Neural cell (in vitro differentiated cells): Measurements from ENCODE around the gene TTC23. TPM values are rescaled to one million over a fixed set of nuclear protein-coding genes. Genes with fewer than 3 reads are reported as not detected.

Experiments used
- H2AFZ ChIP-seq: fragments of 200-600, 300-800 bp; sonication (generic), shearing (Covaris generic); 2 replicates; pipeline ENCODE4 v1.6.0; 2014; ENCODE audit warnings: low read depth, mild to moderate bottlenecking, antibody characterized with exemption, low read length, moderate library complexity
- H3F3A ChIP-seq: fragments of 200-600 bp; shearing (Covaris generic); 2 replicates; pipeline ENCODE4 v1.6.1; 2016; ENCODE audit warnings: mild to moderate bottlenecking, moderate library complexity, mixed read lengths, antibody characterized with exemption, low read length; ENCODE audit not compliant: insufficient read depth, poor library complexity, severe bottlenecking
- H3K27ac ChIP-seq: fragments of 200-600, 300-800 bp; sonication (generic), shearing (Covaris generic); 2 replicates; pipeline ENCODE4 v1.5.1; 2014; ENCODE audit warnings: mild to moderate bottlenecking, low read length, moderate library complexity
- H3K27me3 ChIP-seq: fragments of 300-800, 200-600 bp; sonication (generic), shearing (Covaris generic); 2 replicates; pipeline ENCODE4 v1.6.0; 2014; ENCODE audit warnings: mild to moderate bottlenecking, low read depth, low read length, moderate library complexity; ENCODE audit not compliant: insufficient read depth
- H3K36me3 ChIP-seq: fragments of 300-800, 200-600 bp; sonication (generic), shearing (Covaris generic); 2 replicates; pipeline ENCODE4 v1.5.1; 2014; ENCODE audit warnings: mild to moderate bottlenecking, antibody characterized with exemption, low read length, moderate library complexity; ENCODE audit not compliant: insufficient read depth
- H3K4me2 ChIP-seq: fragments of 300-800, 200-600 bp; sonication (generic), shearing (Covaris generic); 2 replicates; pipeline ENCODE4 v1.6.0; 2014; ENCODE audit warnings: mild to moderate bottlenecking, low read length
- H3K4me3 ChIP-seq: fragments of 300-800, 200-600 bp; sonication (generic), shearing (Covaris generic); 2 replicates; pipeline ENCODE4 v1.5.1; 2014; ENCODE audit warnings: mild to moderate bottlenecking, low read length, moderate library complexity
- H3K79me2 ChIP-seq: fragments of 200-600 bp; shearing (Covaris generic); replicated peaks from 2 replicates; pipeline ENCODE4 v1.6.0; 2014; ENCODE audit warnings: mild to moderate bottlenecking, low read length, moderate library complexity; ENCODE audit not compliant: insufficient read depth
- H3K9ac ChIP-seq: fragments of 300-800, 200-600 bp; sonication (generic), shearing (Covaris generic); 2 replicates; pipeline ENCODE4 v1.6.1; 2016; ENCODE audit warnings: mild to moderate bottlenecking, low read length, mixed read lengths
- H3K9me2 ChIP-seq: fragments of 200-600 bp; shearing (Covaris generic); 2 replicates; pipeline ENCODE4 v1.6.1; 2016; ENCODE audit warnings: mild to moderate bottlenecking, low read length, mixed read lengths; ENCODE audit not compliant: insufficient read depth
- H3K9me3 ChIP-seq: fragments of 200-600, 300-800 bp; sonication (generic), shearing (Covaris generic); 2 replicates; pipeline ENCODE4 v1.6.1; 2016; ENCODE audit warnings: mild to moderate bottlenecking, mixed run types, low read length, moderate library complexity, mixed read lengths
- H4K20me1 ChIP-seq: fragments of 200-600 bp; shearing (Covaris generic); 2 replicates; pipeline ENCODE4 v1.6.1; 2016; ENCODE audit warnings: mild to moderate bottlenecking, mixed run types; ENCODE audit not compliant: insufficient read depth
- EP300 ChIP-seq: fragments of 450-650 bp; conservative IDR thresholded peaks from 2 replicates; pipeline ENCODE4 v1.6.1; 2014; ENCODE audit warnings: antibody characterized with exemption, mild to moderate bottlenecking, moderate library complexity; ENCODE audit not compliant: poor library complexity, severe bottlenecking
- EZH2 ChIP-seq: fragments of 200-600, 300-800 bp; shearing (Covaris generic), sonication (generic); IDR thresholded peaks from 2 replicates; pipeline ENCODE4 v1.6.1; 2014; ENCODE audit warnings: antibody characterized with exemption, low read length, borderline replicate concordance, mild to moderate bottlenecking; ENCODE audit not compliant: insufficient read depth, poor library complexity, severe bottlenecking
- MXI1 ChIP-seq: fragments of 450-650 bp; conservative IDR thresholded peaks from 2 replicates; pipeline ENCODE4 v1.6.1; 2014; ENCODE audit warnings: antibody characterized with exemption, mild to moderate bottlenecking; ENCODE audit not compliant: poor library complexity, severe bottlenecking
- POLR2AphosphoS5 ChIP-seq: IDR thresholded peaks from 2 replicates; pipeline ENCODE4 v1.6.1; 2012
- RAD21 ChIP-seq: fragments of 450-650 bp; conservative IDR thresholded peaks from 2 replicates; pipeline ENCODE4 v1.6.1; 2014; ENCODE audit warnings: antibody characterized with exemption, mild to moderate bottlenecking, moderate library complexity
- SMC3 ChIP-seq: fragments of 450-650 bp; conservative IDR thresholded peaks from 2 replicates; pipeline ENCODE4 v1.6.1; 2014; ENCODE audit warnings: antibody characterized with exemption, mild to moderate bottlenecking, moderate library complexity; ENCODE audit not compliant: poor library complexity
- TAF1 ChIP-seq: IDR thresholded peaks from 2 replicates; pipeline ENCODE4 v1.6.1; 2012; ENCODE audit warnings: low read depth
- polyA plus RNA-seq: library from polyadenylated mRNA; depleted of rRNA; stranded (reverse); fragments of >200 nt; gene quantifications from 2 replicates; pipeline ENCODE4 v1.2.3, GENCODE V29; 2014
- TF ChIP-seq, protein P1 (sequence below): fragments of 450-650 bp; IDR thresholded peaks from 2 replicates; pipeline ENCODE4 v1.5.1; 2014; ENCODE audit warnings: antibody characterized with exemption, mild to moderate bottlenecking, moderate library complexity; ENCODE audit not compliant: poor library complexity, severe bottlenecking
- TF ChIP-seq, protein P2 (sequence below): IDR thresholded peaks from 2 replicates; pipeline ENCODE4 v1.6.1; 2012; ENCODE audit warnings: borderline replicate concordance

TTC23 gene
- polyA plus RNA-seq, 1 donor from 2014 or later: 6.2 TPM

GRCh38 chr15:99134317-99134821 lies 115.0 kb downstream of the TTC23 start:
- no peaks in the 10 kb centered on the region for H3K9me3 ChIP-seq
- H3K36me3 ChIP-seq: no peaks in the 10 kb centered on the region
- no peak overlapping the region for H3K4me3 ChIP-seq
- no peak overlapping the region for H2AFZ ChIP-seq
- no peak overlapping the region for H3K27ac ChIP-seq
- no peaks in the 10 kb centered on the region for H3K9me2 ChIP-seq
- H3K27me3 ChIP-seq: no peaks in the 10 kb centered on the region
- H3K4me2 ChIP-seq: no peak overlapping the region
- H4K20me1 ChIP-seq: no peaks in the 10 kb centered on the region
- H3K9ac ChIP-seq: no peak overlapping the region
- TF ChIP-seq SMC3 (no peak), TAF1 (no peak), POLR2AphosphoS5 (no peak)
- TF ChIP-seq, protein P1, sequence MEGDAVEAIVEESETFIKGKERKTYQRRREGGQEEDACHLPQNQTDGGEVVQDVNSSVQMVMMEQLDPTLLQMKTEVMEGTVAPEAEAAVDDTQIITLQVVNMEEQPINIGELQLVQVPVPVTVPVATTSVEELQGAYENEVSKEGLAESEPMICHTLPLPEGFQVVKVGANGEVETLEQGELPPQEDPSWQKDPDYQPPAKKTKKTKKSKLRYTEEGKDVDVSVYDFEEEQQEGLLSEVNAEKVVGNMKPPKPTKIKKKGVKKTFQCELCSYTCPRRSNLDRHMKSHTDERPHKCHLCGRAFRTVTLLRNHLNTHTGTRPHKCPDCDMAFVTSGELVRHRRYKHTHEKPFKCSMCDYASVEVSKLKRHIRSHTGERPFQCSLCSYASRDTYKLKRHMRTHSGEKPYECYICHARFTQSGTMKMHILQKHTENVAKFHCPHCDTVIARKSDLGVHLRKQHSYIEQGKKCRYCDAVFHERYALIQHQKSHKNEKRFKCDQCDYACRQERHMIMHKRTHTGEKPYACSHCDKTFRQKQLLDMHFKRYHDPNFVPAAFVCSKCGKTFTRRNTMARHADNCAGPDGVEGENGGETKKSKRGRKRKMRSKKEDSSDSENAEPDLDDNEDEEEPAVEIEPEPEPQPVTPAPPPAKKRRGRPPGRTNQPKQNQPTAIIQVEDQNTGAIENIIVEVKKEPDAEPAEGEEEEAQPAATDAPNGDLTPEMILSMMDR: no peak
- H3K79me2 ChIP-seq: no peaks in the 10 kb centered on the region
- no peaks in the 10 kb centered on the region for H3F3A ChIP-seq

- Histone ChIP-seq H3F3A (no peaks in the 10 kb centered on the region), H3K27me3 (no peaks in the 10 kb centered on the region), H3K4me3 (no peak overlapping the region), H3K9me3 (no peaks in the 10 kb centered on the region), H3K9me2 (no peaks in the 10 kb centered on the region), H4K20me1 (no peaks in the 10 kb centered on the region), H3K9ac (no peak overlapping the region), H3K79me2 (no peaks in the 10 kb centered on the region), H3K4me2 (no peak overlapping the region), H2AFZ (no peak overlapping the region), H3K36me3 (no peaks in the 10 kb centered on the region), H3K27ac (no peak overlapping the region)
- TF ChIP-seq EP300 (no peak), TAF1 (no peak), POLR2AphosphoS5 (no peak), EZH2 (no peak), RAD21 (no peak), MXI1 (no peak), SMC3 (no peak)
- TF ChIP-seq, protein P1: no peak
- TF ChIP-seq, protein P2, sequence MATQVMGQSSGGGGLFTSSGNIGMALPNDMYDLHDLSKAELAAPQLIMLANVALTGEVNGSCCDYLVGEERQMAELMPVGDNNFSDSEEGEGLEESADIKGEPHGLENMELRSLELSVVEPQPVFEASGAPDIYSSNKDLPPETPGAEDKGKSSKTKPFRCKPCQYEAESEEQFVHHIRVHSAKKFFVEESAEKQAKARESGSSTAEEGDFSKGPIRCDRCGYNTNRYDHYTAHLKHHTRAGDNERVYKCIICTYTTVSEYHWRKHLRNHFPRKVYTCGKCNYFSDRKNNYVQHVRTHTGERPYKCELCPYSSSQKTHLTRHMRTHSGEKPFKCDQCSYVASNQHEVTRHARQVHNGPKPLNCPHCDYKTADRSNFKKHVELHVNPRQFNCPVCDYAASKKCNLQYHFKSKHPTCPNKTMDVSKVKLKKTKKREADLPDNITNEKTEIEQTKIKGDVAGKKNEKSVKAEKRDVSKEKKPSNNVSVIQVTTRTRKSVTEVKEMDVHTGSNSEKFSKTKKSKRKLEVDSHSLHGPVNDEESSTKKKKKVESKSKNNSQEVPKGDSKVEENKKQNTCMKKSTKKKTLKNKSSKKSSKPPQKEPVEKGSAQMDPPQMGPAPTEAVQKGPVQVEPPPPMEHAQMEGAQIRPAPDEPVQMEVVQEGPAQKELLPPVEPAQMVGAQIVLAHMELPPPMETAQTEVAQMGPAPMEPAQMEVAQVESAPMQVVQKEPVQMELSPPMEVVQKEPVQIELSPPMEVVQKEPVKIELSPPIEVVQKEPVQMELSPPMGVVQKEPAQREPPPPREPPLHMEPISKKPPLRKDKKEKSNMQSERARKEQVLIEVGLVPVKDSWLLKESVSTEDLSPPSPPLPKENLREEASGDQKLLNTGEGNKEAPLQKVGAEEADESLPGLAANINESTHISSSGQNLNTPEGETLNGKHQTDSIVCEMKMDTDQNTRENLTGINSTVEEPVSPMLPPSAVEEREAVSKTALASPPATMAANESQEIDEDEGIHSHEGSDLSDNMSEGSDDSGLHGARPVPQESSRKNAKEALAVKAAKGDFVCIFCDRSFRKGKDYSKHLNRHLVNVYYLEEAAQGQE: no peak
These were observed 116.6 kb downstream of the TTC23 start for GRCh38 chr15:99132634-99133287.
